Uterus (tissue), 2 donors: ENCODE measurements around the gene HSD11B1.

Source experiments
- CTCF ChIP-seq, 4 experiments: fragments of 200-600 bp in 2 of 4; fragments of 450-650 bp in 2 of 4; sonication (generic) in 2 of 4; IDR thresholded peaks; one replicate each; pipeline ENCODE4 v1.5.1; 2016 to 2019; ENCODE audit warnings: antibody characterized with exemption in 4 of 4, mild to moderate bottlenecking in 2 of 4, moderate library complexity in 1 of 4
- POLR2A ChIP-seq, 2 donors: fragments of 450-650 bp; IDR thresholded peaks; one replicate each; pipeline ENCODE4 v1.6.1; 2016; ENCODE audit warnings: antibody characterized with exemption in 2 of 2, mild to moderate bottlenecking in 1 of 2, moderate library complexity in 1 of 2

- no peak for TF ChIP-seq CTCF (IDR thresholded peaks at IDR 0.05)
- no peak for TF ChIP-seq POLR2A (IDR thresholded peaks at IDR 0.05)
Measured at GRCh38 chr1:209770636-209771415, 66.2 kb downstream of the HSD11B1 start.
